Measurements from ENCODE around the gene TTLL7. TPM values are rescaled to one million over a fixed set of nuclear protein-coding genes. Genes with fewer than 3 reads are reported as not detected.

Gene TTLL7
- total and polyA plus RNA-seq, 9 of the 15 experiments (the other 6 are each of a cell fraction or from before 2014, with no cell fraction given): 0.63 to 2.6 (median 1.7) TPM

- TF ChIP-seq C11orf30 (IDR thresholded peaks at IDR 0.05; ENCODE audit: low read depth) (peak; percentile 82), NCOA2 (IDR thresholded peaks at IDR 0.05; ENCODE audit: partially characterized antibody in 2 of 2) (no peak), CEBPG (CRISPR knock-in tag; IDR thresholded peaks at IDR 0.05) (no peak), CEBPG (tag; conservative IDR thresholded peaks at IDR 0.05 in 1 of 2, IDR thresholded peaks at IDR 0.05 in 1 of 2) (peak in 1 of 2 experiments; percentile 50; a peak in 2 of 4 replicates), RBM22 (IDR thresholded peaks at IDR 0.05; ENCODE audit: low read depth, low read length, poor library complexity, severe bottlenecking) (no peak), MBD1 (CRISPR knock-in tag; IDR thresholded peaks at IDR 0.05) (no peak), TCF7L2 (IDR thresholded peaks at IDR 0.05; ENCODE audit: low read depth, low read length) (no peak), THAP12 (CRISPR knock-in tag; IDR thresholded peaks at IDR 0.05) (no peak), BHLHE40 (IDR thresholded peaks at IDR 0.05; ENCODE audit: low read length) (peak; percentile 10; the same call in 1 of the 2 replicates), EP300 (IDR thresholded peaks at IDR 0.05; ENCODE audit: low read length) (peak; percentile 48; the same call in 1 of the 2 replicates), TSHZ1 (CRISPR knock-in tag; IDR thresholded peaks at IDR 0.05) (no peak), ZNF766 (CRISPR knock-in tag; conservative IDR thresholded peaks at IDR 0.05) (no peak), SOX6 (IDR thresholded peaks at IDR 0.05) (peak; percentile 37; the same call in 1 of the 2 replicates), FOXA3 (CRISPR knock-in tag; conservative IDR thresholded peaks at IDR 0.05 in 1 of 2, IDR thresholded peaks at IDR 0.05 in 1 of 2) (peak in 1 of 2 experiments; percentile 86; a peak in 2 of 4 replicates), MYC (IDR thresholded peaks at IDR 0.05; ENCODE audit: low read depth, low read length) (0 out of 2 replicates have a peak, but pooled peaks have one; percentile 19), MYC (CRISPR knock-in tag; IDR thresholded peaks at IDR 0.05; ENCODE audit: borderline replicate concordance, low read depth) (no peak), CREB3 (tag; conservative IDR thresholded peaks at IDR 0.05; ENCODE audit: low read depth) (no peak)
Measured at GRCh38 chr1:83901547-83902155, 97.3 kb downstream of the TTLL7 start (continued).
